Activated CD8-positive, alpha-beta memory T cell treated with anti-CD3 and anti-CD28 coated beads, Interleukin-2, amount 50 U/mL, for 1 hour (primary cell): ENCODE measurements around the gene EIF2S1.
"Not testable (repeated sequence)": the region's sequence is repeated elsewhere in the genome, so short reads cannot be mapped to it uniquely, and the experiment has no call there.

Experiments
- DNase-seq: peaks from one replicate; pipeline ENCODE4 v3.0.0-alpha.2; 2020; ENCODE audit errors: extremely low read depth

EIF2S1 gene

DNA sequence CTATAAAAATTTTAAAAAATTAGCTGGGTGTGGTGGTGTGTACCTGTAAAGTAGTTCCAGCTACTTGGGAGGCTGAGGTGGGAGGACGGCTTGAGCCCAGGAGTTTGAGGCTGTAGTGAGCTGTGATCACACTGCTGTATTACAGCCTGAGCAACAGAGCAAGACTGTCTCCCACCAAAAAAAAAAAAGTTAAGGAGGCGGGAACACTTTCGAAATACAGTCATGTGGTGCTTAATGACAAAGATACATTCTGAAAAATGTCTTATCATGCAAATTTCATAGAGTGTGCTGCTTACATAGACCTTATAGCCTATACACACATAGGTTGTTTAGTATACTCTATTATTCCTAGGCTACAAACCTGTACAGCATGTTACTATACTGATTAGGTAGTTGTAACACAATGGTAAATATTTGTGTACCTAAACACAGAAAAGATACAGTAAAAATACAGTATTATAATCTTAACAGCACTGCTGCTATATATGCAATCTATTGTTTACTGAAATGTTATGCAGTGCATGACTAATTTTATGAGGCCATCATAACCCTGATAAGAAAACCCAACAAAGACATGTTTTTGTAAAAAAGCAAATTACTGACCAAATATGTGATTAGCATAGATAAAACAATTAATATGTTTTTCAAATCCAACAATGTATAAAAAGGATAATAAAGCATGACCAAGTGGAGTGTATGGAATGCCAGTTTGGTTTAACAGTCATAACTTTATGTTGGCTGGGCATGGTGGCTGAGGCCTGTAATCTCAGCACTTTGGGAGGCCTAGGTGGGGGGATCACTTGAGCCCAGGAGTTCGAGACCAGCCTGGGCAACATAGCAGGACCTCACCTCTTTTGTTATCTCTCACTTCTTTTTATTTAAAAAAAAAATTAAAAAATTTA lies 11.4 kb downstream of the EIF2S1 start:
- no peak for DNase-seq

DNA sequence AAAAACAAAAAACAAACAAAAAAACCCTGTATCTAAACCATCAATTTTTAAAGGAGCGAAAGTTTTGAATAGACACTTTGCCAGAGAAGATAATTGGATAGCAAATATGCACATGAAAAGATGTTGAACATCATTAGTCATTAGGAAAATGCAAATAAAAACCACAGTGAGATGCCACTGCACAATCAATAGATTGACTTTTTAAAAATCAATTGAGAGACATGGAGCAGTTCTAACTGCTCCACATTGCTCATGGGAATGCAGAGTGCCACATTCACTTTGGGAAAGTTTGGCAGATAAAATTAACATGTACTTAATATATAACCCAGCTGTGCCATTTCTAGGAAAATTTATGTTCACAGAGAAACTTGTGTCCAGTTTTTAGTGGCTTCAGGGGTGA lies 12.7 kb downstream of the EIF2S1 start:
- no peak for DNase-seq

DNA sequence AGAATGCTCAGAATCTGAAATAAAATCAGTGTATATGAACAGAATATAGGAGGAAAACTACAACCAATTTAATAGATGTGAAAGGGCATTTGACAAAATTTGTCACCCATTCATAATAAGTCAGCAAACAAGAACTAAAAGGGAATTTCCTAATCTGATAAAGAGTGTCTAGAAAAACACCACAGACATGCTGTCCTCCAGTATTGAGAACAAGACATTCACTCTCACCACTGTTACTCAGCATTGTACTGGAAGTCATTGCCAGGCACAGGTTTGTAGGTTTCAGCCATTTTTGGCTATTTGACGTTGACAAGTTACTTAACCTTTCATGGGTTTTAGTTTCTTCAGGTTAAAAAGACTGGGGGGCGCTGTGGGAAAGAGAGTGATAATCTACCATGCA lies 13.2 kb downstream of the EIF2S1 start:
- DNase-seq: no peak

GRCh38 chr14:67377916-67378315 lies 17.8 kb downstream of the EIF2S1 start:
- no peak for DNase-seq

DNA sequence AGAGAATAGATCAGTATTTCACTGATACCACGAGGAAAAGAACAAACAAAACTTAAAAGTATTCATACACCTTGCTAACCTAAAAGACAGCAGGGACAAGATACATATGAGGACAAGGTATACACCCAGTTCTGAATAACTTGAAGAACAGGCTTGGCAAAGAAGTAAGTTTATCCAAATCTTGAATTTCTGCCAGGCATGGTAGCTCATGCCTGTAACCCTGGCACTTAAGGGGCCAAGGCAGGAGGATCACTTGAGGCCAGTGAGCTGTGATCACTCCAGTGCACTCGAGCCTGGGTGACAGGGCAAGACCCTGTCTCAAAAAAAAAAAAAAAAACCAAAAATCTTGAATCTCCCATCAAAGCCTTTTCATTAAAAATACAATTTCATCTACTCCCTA lies 25.0 kb downstream of the EIF2S1 start:
- no peak for DNase-seq

DNA sequence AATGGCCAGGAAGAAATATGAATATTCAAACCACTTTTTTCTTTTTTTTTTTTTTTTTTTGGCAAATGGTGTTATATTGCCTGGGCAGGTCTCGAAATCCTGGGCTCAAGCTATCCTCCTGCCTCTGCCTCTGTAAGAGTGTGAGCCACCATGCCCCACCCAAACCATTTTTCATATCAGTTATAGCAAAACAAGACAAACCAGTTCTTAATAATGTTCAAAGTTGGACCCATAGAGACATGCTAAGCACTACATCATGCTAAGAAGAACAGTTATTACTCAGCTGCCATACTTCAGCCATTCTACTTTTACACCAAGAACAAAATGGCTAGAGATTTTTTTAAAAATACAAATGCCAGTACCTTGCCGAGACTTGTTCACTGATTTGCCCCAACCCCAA lies 25.5 kb downstream of the EIF2S1 start:
- DNase-seq: no peak

DNA sequence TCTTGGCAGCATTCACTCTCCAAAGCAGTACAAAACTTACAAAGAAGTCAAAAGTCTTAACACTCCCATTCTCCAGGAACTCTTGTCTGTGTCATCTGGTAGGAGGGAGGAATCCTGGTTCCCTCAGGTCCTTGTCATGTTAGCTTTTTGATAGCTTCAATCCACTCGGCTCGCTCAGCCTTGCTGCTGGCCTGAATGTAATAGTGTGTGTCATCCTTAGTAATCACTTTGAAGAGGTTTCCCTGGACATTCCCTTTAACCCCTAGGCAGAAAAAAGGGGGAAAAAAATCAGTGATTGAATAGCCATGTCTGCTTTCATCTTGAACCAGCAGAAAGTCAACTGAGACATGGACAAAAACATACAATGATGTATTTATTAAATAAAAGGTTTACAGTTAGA lies 27.1 kb downstream of the EIF2S1 start:
- no peak for DNase-seq

DNA sequence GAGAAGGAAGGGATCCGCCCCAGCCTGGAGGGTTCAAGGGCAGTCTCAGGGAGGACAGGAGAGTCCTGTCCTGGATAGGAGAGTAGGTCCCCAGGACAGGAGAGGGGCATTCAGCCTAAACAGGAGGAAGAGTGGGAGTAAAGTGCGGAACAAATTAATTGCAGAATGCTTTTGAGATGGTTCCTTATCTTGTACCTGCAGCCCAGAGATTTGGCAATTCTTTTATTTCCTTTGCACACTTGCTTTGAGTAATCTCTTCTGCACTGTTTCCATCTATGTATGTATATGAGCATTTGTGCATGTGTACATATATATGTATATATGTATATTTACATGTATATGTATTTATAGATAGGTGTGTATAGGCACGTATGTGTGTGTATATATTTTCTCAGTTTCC lies 29.1 kb downstream of the EIF2S1 start:
- DNase-seq: no peak

DNA sequence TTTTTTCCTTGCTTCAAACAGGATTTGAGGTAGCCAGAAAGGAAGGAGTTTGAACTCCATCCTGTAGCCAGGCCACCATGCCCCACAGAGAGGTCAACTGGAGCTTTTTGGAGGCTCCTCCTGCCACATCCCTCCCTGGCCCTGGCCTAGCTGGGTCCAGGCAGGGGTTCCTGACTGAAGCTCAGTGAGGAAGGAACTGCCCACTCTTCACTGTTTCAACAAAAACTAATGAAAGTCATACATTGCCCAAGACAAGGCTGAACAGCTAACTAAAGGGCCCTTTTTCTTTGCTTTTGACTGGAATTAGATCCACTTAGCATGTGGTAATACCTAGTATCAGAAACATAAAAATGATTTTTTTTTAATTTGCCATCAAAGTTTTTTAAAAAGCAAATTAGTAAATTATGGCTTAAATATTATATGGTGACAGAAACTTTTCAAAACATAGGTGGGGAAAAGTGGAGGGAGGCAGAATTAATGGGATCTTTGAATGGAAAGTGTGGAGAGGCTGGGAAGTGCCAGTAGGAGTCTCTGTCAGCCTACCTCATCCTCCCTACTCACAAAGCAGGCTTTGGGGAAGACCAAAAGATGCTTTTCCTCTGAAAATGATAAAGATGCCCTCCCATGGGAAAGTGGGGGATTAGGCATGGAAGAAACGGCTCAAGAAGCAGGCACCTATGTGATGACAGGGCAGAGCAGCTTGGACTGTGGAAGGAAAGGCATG lies 29.8 kb downstream of the EIF2S1 start:
- no peak for DNase-seq

DNA sequence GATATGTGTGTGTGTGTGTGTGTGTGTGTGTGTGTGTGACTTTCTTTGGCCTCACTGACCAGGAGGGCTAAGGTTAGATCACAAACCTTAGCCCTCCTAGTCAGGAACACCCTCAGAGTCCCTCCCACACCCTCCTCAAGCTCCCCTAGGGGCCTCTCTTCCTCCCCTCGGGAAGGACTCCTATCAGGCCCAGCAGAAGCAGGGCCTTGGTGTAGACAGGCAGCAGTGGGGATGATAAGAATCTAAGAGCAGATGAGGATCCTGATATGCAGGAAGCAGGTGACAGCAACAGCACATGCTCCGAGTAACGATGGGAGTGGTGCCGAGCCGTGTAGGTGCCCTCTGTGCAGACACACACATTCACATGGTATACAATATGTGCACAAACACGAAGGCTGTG lies 31.1 kb downstream of the EIF2S1 start:
- no peak for DNase-seq

- no peak for DNase-seq
These were observed 32.0 kb downstream of the EIF2S1 start for GRCh38 chr14:67392123-67392522.

DNA sequence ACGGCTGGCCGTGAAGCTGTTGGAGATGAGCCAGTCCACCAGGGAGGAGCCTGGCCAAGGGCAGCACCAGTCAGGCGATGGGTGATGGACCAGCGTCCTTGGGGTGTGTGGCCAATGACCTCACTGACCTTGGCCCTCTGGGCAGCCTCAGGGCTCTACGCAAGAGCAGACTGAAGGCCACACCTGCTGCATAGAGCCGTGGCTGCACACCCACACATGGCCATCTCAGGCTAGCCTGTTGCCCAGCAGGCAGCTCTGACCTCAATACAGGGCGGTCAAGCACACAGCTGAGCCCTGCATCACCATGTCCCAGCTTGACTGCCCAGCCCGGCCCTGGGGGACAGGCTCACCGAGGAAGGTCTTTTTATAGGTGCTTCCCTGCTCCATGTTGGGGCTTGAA lies 32.7 kb downstream of the EIF2S1 start:
- no peak for DNase-seq

DNA sequence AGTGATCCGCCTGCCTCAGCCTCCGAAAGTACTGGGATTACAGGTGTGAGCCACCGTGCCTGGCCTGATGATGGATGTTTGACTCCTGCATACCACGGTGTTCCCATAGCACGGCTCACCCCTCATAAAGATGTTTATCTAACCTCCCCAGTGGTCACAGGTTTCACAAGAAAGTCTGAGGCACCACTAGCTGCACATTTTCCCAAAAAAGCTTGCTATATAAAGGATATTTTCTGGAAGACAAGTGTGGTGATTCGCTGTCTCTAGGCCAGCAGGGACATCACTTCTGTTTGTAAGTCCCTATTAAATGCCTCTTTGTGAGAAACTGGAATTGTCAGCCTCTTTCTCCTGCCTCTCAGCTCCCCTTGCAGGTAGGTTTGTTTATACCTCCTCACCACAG lies 33.6 kb downstream of the EIF2S1 start:
- DNase-seq: no peak

- no peak for DNase-seq
These were observed 35.2 kb downstream of the EIF2S1 start for GRCh38 chr14:67395086-67395875.

GRCh38 chr14:67395876-67396189 lies 35.7 kb downstream of the EIF2S1 start:
- DNase-seq: no peak

GRCh38 chr14:67396381-67396970 lies 36.3 kb downstream of the EIF2S1 start:
- no peak for DNase-seq

DNA sequence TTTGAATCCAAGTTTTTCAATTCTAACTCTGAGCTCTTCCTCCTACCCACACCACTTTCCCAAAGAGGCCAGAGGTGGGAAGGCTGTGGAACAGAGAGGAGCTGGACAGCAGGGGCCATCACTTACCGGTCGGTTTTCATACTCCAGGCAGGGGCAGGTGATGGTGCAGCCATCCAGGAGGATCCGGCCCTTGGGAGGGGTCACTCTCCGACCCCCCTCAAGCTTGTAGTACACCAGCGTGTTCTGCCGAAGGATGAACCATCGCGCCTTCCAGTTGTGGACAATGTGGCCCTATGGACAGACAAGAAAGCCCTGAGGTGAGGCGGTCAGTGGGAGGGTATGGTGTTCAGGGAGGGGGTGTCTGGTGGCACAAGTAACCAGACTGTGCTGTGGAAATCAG lies 37.4 kb downstream of the EIF2S1 start:
- DNase-seq: no peak

- DNase-seq: no peak
These were observed 40.3 kb downstream of the EIF2S1 start for GRCh38 chr14:67400434-67400833.

DNA sequence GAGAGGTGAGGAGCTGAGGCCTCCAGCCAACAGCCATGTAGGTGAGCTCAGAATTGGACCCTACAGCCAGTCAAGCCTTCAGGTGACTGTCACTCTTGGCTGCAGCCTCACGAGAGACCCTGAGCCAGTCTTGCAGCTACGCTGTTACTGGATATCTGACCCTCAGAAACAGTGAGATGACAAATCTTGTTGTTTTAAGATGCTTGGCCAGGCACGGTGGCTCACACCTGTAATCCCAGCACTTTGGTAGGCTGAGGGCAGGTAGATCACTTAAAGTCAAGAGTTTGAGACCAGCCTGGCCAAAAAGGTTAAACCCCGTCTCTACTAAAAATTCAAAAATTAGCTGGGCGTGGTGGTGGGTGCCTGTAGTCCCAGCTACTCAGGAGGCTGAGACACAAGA lies 45.6 kb downstream of the EIF2S1 start:
- DNase-seq: no peak

- DNase-seq: not testable (repeated sequence)
These were observed 48.1 kb downstream of the EIF2S1 start for GRCh38 chr14:67408122-67408801.

GRCh38 chr14:67409461-67409860 lies 49.3 kb downstream of the EIF2S1 start:
- no peak for DNase-seq

GRCh38 chr14:67410313-67410712 lies 50.2 kb downstream of the EIF2S1 start:
- no peak for DNase-seq
